ENCODE results near the gene F2RL2.

GRCh38 chr5:76657091-76657490 is 33.9 kb upstream of the F2RL2 start:
- TF ChIP-seq MXI1 (IDR thresholded peaks at IDR 0.05; ENCODE audit: low read depth, low read length) (no peak), CTCF (IDR thresholded peaks at IDR 0.05 in 2 of 3, conservative IDR thresholded peaks at IDR 0.05 in 1 of 3; ENCODE audit: control insufficient read depth in 2 of 3, extremely low read depth in 1 of 3, insufficient read depth in 1 of 3, low read depth in 3 of 3, low read length in 3 of 3) (no peak), TARDBP (IDR thresholded peaks at IDR 0.05; ENCODE audit: borderline replicate concordance) (no peak)
